Loucy (cell line): ENCODE data around the gene MPC1.

Experiments
- H2AFZ ChIP-seq: fragments of 200-600 bp; sonication (generic); 2 replicates; pipeline ENCODE4 v1.6.0; 2016; ENCODE audit warnings: antibody characterized with exemption, mild to moderate bottlenecking, low read length, moderate library complexity
- H3F3A ChIP-seq: fragments of 200-600 bp; 2 replicates; pipeline ENCODE4 v1.6.0; 2016; ENCODE audit warnings: antibody characterized with exemption, low read depth, mild to moderate bottlenecking
- H3K27me3 ChIP-seq: fragments of 200-600 bp; sonication (generic); 2 replicates; pipeline ENCODE4 v1.6.1; 2014; ENCODE audit warnings: low read length, mild to moderate bottlenecking; ENCODE audit not compliant: insufficient read depth, poor library complexity, severe bottlenecking
- H3K36me3 ChIP-seq: fragments of 200-600 bp; sonication (generic); 2 replicates; pipeline ENCODE4 v1.6.1; 2016; ENCODE audit warnings: low read length; ENCODE audit not compliant: insufficient read depth
- H3K4me1 ChIP-seq: fragments of 200-600 bp; sonication (generic); 2 replicates; pipeline ENCODE4 v1.5.1; 2014; ENCODE audit warnings: low read length, mild to moderate bottlenecking; ENCODE audit not compliant: insufficient read depth, poor library complexity, severe bottlenecking
- H3K4me2 ChIP-seq: fragments of 200-600 bp; sonication (generic); 2 replicates; pipeline ENCODE4 v1.6.0; 2014; ENCODE audit warnings: antibody characterized with exemption, low read length, low read depth, mild to moderate bottlenecking; ENCODE audit not compliant: poor library complexity, severe bottlenecking
- H3K4me3 ChIP-seq: fragments of 200-600 bp; sonication (generic); 2 replicates; pipeline ENCODE4 v1.5.1; 2014; ENCODE audit warnings: low read length, mild to moderate bottlenecking, mixed read lengths; ENCODE audit not compliant: poor library complexity, severe bottlenecking
- H3K79me2 ChIP-seq: fragments of 200-600 bp; sonication (generic); 2 replicates; pipeline ENCODE4 v1.6.1; 2014; ENCODE audit warnings: low read length; ENCODE audit not compliant: insufficient read depth
- H3K9ac ChIP-seq: fragments of 200-600 bp; sonication (generic); 2 replicates; pipeline ENCODE4 v1.6.0; 2014; ENCODE audit warnings: mild to moderate bottlenecking, low read depth, low read length, moderate library complexity; ENCODE audit not compliant: poor library complexity, severe bottlenecking
- H3K9me2 ChIP-seq: fragments of 200-600 bp; sonication (generic); replicated peaks from 2 replicates; pipeline ENCODE4 v1.6.1; 2016; ENCODE audit warnings: low read depth, low read length, mixed read lengths
- H3K9me3 ChIP-seq: fragments of 200-600 bp; sonication (generic); 2 replicates; pipeline ENCODE4 v1.6.1; 2014; ENCODE audit warnings: mild to moderate bottlenecking, antibody characterized with exemption, low read length, low read depth; ENCODE audit not compliant: insufficient read depth
- H4K20me1 ChIP-seq: fragments of 200-600 bp; sonication (generic); 2 replicates; pipeline ENCODE4 v1.6.0; 2014; ENCODE audit warnings: antibody characterized with exemption, low read length, mild to moderate bottlenecking; ENCODE audit not compliant: insufficient read depth, poor library complexity, severe bottlenecking
- EZH2phosphoT487 ChIP-seq: fragments of 200-600 bp; IDR thresholded peaks from 2 replicates; pipeline ENCODE4 v1.6.1; 2018; ENCODE audit warnings: antibody characterized with exemption, mild to moderate bottlenecking, moderate library complexity, borderline replicate concordance
- TF ChIP-seq, protein P1 (sequence below): fragments of 200-600 bp; sonication (generic); conservative IDR thresholded peaks from 2 replicates; pipeline ENCODE4 v1.5.1; 2014; ENCODE audit warnings: mild to moderate bottlenecking, antibody characterized with exemption, low read length

Gene MPC1

DNA sequence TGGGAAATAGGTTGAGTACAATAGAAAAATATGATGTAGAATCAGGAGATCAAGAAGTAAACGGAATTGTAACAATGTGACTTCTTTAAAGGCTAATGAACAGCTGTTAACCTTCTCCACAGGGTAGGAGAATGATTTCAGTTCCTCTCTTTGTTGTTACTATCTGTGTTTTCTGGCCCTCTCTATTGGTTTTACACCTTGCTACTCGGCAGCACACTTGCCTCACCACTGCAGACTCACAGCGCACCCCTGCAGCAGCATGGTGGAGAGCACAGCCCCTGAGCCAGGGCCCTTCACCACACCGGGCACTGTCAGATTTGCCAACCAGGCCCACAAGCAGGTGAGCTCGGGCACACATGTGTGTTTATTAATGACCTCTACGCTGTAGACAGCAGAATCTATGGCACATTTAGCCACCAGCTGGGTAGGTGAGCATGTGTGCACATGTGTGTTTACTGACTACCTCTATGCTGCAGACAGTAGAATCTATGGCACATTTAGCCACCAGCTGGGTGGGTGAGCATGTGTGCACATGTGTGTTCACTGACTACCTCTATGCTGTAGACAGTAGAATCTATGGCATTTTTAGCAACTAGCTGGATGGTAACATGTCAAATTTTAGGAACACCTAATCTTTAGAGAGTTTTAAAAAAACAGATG lies 57.2 kb downstream of the MPC1 start:
- Histone ChIP-seq H4K20me1 (peaks cover 20% of the 10 kb centered on the region), H3K9me2 (no peaks in the 10 kb centered on the region), H3K4me1 (peaks cover 3% of the 10 kb centered on the region)

DNA sequence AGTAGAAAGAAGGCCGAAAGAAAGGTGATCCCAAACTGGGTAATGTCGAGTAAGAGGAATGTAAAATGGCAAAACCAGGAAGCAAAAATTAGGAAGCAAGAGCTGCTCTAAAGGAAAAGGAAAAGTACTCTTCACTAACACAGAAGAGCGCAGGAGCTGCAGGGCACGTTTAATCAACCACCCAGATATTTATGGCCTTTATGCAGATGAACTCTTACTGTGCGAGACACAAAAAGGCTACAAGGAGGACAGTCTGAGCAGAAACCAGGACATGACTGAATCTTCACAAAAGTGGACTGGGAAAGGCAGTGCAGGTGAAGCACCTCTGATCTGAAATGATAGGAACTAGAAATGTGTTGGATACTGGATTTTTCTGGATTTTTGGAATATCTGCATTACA lies 59.3 kb downstream of the MPC1 start:
- H3K9ac ChIP-seq, result no peak overlapping the region
- H3K9me2 ChIP-seq, result no peaks in the 10 kb centered on the region
- H3K4me3 ChIP-seq, result no peak overlapping the region
- H3F3A ChIP-seq, result no peaks in the 10 kb centered on the region
- H3K36me3 ChIP-seq, result peaks cover 71% of the 10 kb centered on the region
- no peak overlapping the region for H2AFZ ChIP-seq
- peaks cover 25% of the 10 kb centered on the region; the same call in 1 of the 2 replicates for H3K79me2 ChIP-seq
- no peak for TF ChIP-seq EZH2phosphoT487
- TF ChIP-seq, protein P1, sequence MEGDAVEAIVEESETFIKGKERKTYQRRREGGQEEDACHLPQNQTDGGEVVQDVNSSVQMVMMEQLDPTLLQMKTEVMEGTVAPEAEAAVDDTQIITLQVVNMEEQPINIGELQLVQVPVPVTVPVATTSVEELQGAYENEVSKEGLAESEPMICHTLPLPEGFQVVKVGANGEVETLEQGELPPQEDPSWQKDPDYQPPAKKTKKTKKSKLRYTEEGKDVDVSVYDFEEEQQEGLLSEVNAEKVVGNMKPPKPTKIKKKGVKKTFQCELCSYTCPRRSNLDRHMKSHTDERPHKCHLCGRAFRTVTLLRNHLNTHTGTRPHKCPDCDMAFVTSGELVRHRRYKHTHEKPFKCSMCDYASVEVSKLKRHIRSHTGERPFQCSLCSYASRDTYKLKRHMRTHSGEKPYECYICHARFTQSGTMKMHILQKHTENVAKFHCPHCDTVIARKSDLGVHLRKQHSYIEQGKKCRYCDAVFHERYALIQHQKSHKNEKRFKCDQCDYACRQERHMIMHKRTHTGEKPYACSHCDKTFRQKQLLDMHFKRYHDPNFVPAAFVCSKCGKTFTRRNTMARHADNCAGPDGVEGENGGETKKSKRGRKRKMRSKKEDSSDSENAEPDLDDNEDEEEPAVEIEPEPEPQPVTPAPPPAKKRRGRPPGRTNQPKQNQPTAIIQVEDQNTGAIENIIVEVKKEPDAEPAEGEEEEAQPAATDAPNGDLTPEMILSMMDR, result no peak
- no peaks in the 10 kb centered on the region for H3K9me3 ChIP-seq
- H3K4me2 ChIP-seq, result no peak overlapping the region
- peaks cover 8% of the 10 kb centered on the region for H4K20me1 ChIP-seq
- no peaks in the 10 kb centered on the region for H3K4me1 ChIP-seq
- no peaks in the 10 kb centered on the region for H3K27me3 ChIP-seq

More for the DNA sequence above, 57.2 kb downstream of the MPC1 start:
- Histone ChIP-seq H3F3A (no peaks in the 10 kb centered on the region), H3K4me3 (no peak overlapping the region), H2AFZ (no peak overlapping the region), H3K79me2 (peaks cover 44% of the 10 kb centered on the region), H3K9ac (no peak overlapping the region), H3K27me3 (no peaks in the 10 kb centered on the region), H3K36me3 (peaks cover 71% of the 10 kb centered on the region), H3K4me2 (no peak overlapping the region), H3K9me3 (no peaks in the 10 kb centered on the region)
- no peak for TF ChIP-seq EZH2phosphoT487
- TF ChIP-seq, protein P1, result no peak

DNA sequence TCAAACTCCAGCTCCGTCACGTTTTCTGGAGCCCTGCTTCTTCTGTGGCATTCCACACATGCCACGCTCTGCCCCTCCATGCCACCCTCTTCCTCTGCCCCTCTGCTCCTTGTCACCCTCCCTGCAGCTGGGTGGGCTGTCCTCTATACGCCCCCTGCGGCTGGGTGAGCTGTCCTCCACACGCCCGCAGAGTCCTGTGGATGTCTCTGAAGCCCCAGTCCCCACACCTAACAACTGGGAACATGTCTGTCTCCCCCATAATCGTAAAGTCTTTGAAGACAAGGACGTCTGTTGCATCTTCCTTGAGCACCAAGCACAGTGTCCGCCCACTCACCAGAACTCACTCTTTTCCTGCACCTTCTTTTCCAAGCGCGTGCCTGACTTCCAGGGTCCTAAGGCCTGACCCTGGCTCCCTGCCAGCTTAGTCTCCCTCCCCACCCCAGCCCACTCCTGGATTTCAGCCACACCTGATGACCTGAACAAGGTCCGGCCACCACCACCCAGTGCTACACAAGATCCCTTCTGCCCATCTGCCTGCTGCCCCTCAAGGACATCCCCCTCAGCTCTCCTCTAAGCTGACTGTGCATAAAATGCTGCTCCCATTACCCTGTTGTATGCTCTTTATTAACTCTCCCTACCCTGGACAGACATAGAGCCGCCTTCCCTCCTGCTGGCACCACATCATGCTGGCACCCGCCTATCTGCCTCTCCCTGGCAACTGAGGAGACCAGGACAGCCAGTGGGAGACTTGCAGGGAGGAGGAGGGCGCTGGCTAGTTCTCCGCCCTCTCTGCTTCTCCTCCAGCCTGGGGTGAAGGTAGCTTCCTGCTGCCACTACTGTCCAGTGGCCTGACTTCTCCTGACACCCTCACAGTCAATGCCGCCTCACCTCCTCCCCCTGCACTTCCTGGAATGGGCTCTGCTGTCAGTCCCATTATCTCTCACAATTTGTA lies 63.8 kb downstream of the MPC1 start:
- no peak overlapping the region for H3K4me2 ChIP-seq
- no peaks in the 10 kb centered on the region for H3K9me3 ChIP-seq
- no peaks in the 10 kb centered on the region for H3K79me2 ChIP-seq
- H3K27me3 ChIP-seq, result no peaks in the 10 kb centered on the region
- no peaks in the 10 kb centered on the region for H4K20me1 ChIP-seq
- peaks cover 38% of the 10 kb centered on the region for H3K36me3 ChIP-seq
- H2AFZ ChIP-seq, result no peak overlapping the region
- no peaks in the 10 kb centered on the region for H3K4me1 ChIP-seq
- TF ChIP-seq, protein P1, result no peak
- no peak for TF ChIP-seq EZH2phosphoT487
- H3K9me2 ChIP-seq, result no peaks in the 10 kb centered on the region
- H3K9ac ChIP-seq, result no peak overlapping the region
- H3F3A ChIP-seq, result no peaks in the 10 kb centered on the region
- H3K4me3 ChIP-seq, result no peak overlapping the region
